Uterus (tissue), 2 donors: ENCODE data around the gene LRCOL1.

Experiments used
- CTCF ChIP-seq, 4 experiments: fragments of 200-600 bp in 2 of 4; fragments of 450-650 bp in 2 of 4; sonication (generic) in 2 of 4; IDR thresholded peaks; one replicate each; pipeline ENCODE4 v1.5.1; 2016 to 2019; ENCODE audit warnings: antibody characterized with exemption in 4 of 4, mild to moderate bottlenecking in 2 of 4, moderate library complexity in 1 of 4
- POLR2A ChIP-seq, 2 donors: fragments of 450-650 bp; IDR thresholded peaks; one replicate each; pipeline ENCODE4 v1.6.1; 2016; ENCODE audit warnings: antibody characterized with exemption in 2 of 2, mild to moderate bottlenecking in 1 of 2, moderate library complexity in 1 of 2

- TF ChIP-seq CTCF (IDR thresholded peaks at IDR 0.05) (no peak), POLR2A (IDR thresholded peaks at IDR 0.05) (no peak)
These were observed 37.3 kb downstream of the LRCOL1 start for GRCh38 chr12:132572801-132573760.
